ENCODE measurements around the gene AQP1. TPM values are rescaled to one million over a fixed set of nuclear protein-coding genes. Genes with fewer than 3 reads are reported as not detected.

AQP1 gene
- polyA plus RNA-seq, 1 donor (not counting 4 experiments of a cell fraction or from before 2014, with no cell fraction given): 0.07 TPM

DNA sequence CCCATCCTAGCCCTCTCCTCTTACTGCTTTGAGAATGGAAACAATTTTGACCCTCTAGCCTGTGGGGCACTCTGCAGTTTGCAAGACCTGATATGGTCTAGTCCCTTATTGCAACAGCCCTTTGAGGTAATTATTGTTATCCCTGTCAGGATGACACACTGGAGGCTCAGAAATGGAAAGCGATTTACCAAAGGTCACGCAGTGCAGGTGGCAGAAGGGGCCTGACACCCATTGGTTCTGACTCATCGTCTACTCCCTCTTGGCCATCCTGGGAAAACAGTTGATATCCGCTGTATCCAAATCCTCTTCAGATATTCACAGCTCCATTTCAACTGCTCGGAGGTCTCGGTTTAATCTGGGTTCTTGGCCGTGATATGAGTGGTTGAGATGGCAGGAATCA, 44.7 kb upstream of the AQP1 start:
- DNase-seq (ENCODE audit: low read depth, low spot score): no peak
- Histone ChIP-seq H3K9ac (ENCODE audit: control insufficient read depth, extremely low read depth, insufficient read depth, low read length) (no peak overlapping the region), H3K27me3 (ENCODE audit: control insufficient read depth, extremely low read depth, insufficient read depth, low read length) (no peaks in the 10 kb centered on the region), H3K4me1 (ENCODE audit: control insufficient read depth, extremely low read depth, insufficient read depth, low read length) (no peaks in the 10 kb centered on the region), H4K20me1 (ENCODE audit: control insufficient read depth, extremely low read depth, insufficient read depth, low read length) (no peaks in the 10 kb centered on the region), H3K4me3 (ENCODE audit: control insufficient read depth in 2 of 3, extremely low read depth in 1 of 3, insufficient read depth in 2 of 3, low read depth in 1 of 3, low read length in 3 of 3) (no peak overlapping the region), H3K9me1 (ENCODE audit: control insufficient read depth, extremely low read depth, insufficient read depth, low read length) (no peaks in the 10 kb centered on the region), H3K27ac (ENCODE audit: control insufficient read depth, insufficient read depth, low read length) (no peak overlapping the region), H3K4me2 (ENCODE audit: control insufficient read depth, extremely low read depth, insufficient read depth, low read depth, low read length) (no peak overlapping the region), H2AFZ (ENCODE audit: control insufficient read depth, low read length) (no peak overlapping the region), H3K79me2 (ENCODE audit: control insufficient read depth, insufficient read depth, low read length) (no peaks in the 10 kb centered on the region), H3K9me3 (ENCODE audit: control insufficient read depth, low read depth, low read length) (no peaks in the 10 kb centered on the region), H3K36me3 (ENCODE audit: control insufficient read depth in 2 of 2, extremely low read depth in 1 of 2, insufficient read depth in 2 of 2, low read length in 2 of 2) (no peaks in the 10 kb centered on the region)
- FAIRE-seq: no peak
- dilution Hi-C loops (cut with MboI; ENCODE audit: extremely low pct_ligation_motif_present, low sequenced_read_pairs): no loop called here
- TF ChIP-seq, protein P1, sequence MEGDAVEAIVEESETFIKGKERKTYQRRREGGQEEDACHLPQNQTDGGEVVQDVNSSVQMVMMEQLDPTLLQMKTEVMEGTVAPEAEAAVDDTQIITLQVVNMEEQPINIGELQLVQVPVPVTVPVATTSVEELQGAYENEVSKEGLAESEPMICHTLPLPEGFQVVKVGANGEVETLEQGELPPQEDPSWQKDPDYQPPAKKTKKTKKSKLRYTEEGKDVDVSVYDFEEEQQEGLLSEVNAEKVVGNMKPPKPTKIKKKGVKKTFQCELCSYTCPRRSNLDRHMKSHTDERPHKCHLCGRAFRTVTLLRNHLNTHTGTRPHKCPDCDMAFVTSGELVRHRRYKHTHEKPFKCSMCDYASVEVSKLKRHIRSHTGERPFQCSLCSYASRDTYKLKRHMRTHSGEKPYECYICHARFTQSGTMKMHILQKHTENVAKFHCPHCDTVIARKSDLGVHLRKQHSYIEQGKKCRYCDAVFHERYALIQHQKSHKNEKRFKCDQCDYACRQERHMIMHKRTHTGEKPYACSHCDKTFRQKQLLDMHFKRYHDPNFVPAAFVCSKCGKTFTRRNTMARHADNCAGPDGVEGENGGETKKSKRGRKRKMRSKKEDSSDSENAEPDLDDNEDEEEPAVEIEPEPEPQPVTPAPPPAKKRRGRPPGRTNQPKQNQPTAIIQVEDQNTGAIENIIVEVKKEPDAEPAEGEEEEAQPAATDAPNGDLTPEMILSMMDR (optimal IDR thresholded peaks at IDR 0.05 in 1 of 3, IDR thresholded peaks at IDR 0.05 in 1 of 3, conservative IDR thresholded peaks at IDR 0.05 in 1 of 3; ENCODE audit: extremely low read depth in 1 of 3, insufficient read depth in 2 of 3, low read length in 3 of 3): no peak
- no peak for TF ChIP-seq EZH2 (IDR thresholded peaks at IDR 0.05; ENCODE audit: low read length)

DNA sequence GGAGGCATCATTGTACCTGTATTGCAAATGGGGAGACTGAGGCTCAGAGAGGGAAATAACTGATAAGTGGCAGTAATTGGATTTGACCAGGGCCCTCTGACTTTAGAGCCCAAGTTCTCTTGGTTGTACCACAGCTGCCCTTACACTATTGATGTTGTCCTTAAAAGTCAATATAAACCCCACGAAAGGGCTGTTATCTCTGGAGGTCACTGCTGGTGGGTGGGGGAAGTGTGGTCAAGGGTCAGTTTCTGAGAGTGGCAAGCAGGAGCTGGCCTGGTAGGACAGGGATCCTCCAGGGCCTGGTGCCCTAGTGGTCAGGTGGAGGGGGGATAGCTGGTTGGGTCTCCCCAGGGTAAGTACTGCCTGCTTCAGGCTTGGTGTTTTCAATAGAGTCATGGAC, 44.2 kb upstream of the AQP1 start:
- Histone ChIP-seq H3K27me3 (ENCODE audit: control insufficient read depth, extremely low read depth, insufficient read depth, low read length) (no peaks in the 10 kb centered on the region), H3K4me3 (ENCODE audit: control insufficient read depth in 2 of 3, extremely low read depth in 1 of 3, insufficient read depth in 2 of 3, low read depth in 1 of 3, low read length in 3 of 3) (no peak overlapping the region), H3K9me3 (ENCODE audit: control insufficient read depth, low read depth, low read length) (no peaks in the 10 kb centered on the region), H3K4me2 (ENCODE audit: control insufficient read depth, extremely low read depth, insufficient read depth, low read depth, low read length) (no peak overlapping the region), H2AFZ (ENCODE audit: control insufficient read depth, low read length) (no peak overlapping the region), H3K36me3 (ENCODE audit: control insufficient read depth in 2 of 2, extremely low read depth in 1 of 2, insufficient read depth in 2 of 2, low read length in 2 of 2) (no peaks in the 10 kb centered on the region), H3K9ac (ENCODE audit: control insufficient read depth, extremely low read depth, insufficient read depth, low read length) (no peak overlapping the region), H4K20me1 (ENCODE audit: control insufficient read depth, extremely low read depth, insufficient read depth, low read length) (no peaks in the 10 kb centered on the region), H3K4me1 (ENCODE audit: control insufficient read depth, extremely low read depth, insufficient read depth, low read length) (no peaks in the 10 kb centered on the region), H3K27ac (ENCODE audit: control insufficient read depth, insufficient read depth, low read length) (no peak overlapping the region), H3K9me1 (ENCODE audit: control insufficient read depth, extremely low read depth, insufficient read depth, low read length) (no peaks in the 10 kb centered on the region), H3K79me2 (ENCODE audit: control insufficient read depth, insufficient read depth, low read length) (no peaks in the 10 kb centered on the region)
- no peak for TF ChIP-seq EZH2 (IDR thresholded peaks at IDR 0.05; ENCODE audit: low read length)
- TF ChIP-seq, protein P1 (optimal IDR thresholded peaks at IDR 0.05 in 1 of 3, IDR thresholded peaks at IDR 0.05 in 1 of 3, conservative IDR thresholded peaks at IDR 0.05 in 1 of 3; ENCODE audit: extremely low read depth in 1 of 3, insufficient read depth in 2 of 3, low read length in 3 of 3): no peak
- FAIRE-seq (no peak), DNase-seq (ENCODE audit: low read depth, low spot score) (no peak)
- dilution Hi-C loops (cut with MboI; ENCODE audit: extremely low pct_ligation_motif_present, low sequenced_read_pairs): no loop called here
